ENCODE measurements around the gene SLC8A2. TPM values are rescaled to one million over a fixed set of nuclear protein-coding genes. Genes with fewer than 3 reads are reported as not detected.
"Not testable (repeated sequence)": the region's sequence is repeated elsewhere in the genome, so short reads cannot be mapped to it uniquely, and the experiment has no call there.

Gene SLC8A2
- total RNA-seq, 5 donors from 2014 or later (not counting 1 experiment from before 2014, with no cell fraction given): not detected

DNA sequence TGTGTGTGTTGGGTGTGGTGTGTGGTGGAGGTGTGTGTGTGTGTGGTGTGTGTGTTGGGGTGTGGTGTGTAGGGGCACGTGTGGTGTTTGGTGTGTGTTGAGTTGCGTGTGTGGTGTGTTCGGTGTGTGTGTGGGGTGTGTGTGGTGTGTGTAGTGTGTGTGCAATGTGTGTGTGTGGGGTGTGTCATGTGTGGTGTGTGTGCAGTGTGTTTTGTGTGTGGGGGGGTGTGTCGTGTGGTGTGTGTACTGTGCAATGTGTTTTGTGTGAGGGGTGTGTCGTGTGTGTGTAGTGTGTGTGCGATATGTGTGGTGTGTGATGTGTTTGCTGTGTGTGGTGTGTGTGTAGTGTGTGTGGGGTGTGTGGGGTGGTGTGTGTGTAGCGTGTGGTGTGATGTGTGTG, 18.3 kb upstream of the SLC8A2 start:
- POLR2A ChIA-PET: no interaction called here
- no peaks in the 10 kb centered on the region for H3K9me3 Mint-ChIP-seq
- Histone ChIP-seq H3K27ac (ENCODE audit: low read length) (no peak overlapping the region), H3K36me3 (ENCODE audit: control insufficient read depth in 2 of 2, extremely low read depth in 1 of 2, insufficient read depth in 1 of 2, low read length in 1 of 2) (peaks cover 12 to 43% of the 10 kb centered on the region in 2 donors), H3K4me1 (ENCODE audit: control insufficient read depth in 1 of 2, extremely low read depth in 1 of 2, insufficient read depth in 2 of 2, low read length in 2 of 2) (peaks cover 12 to 27% of the 10 kb centered on the region in 2 experiments), H3K9me3 (no peaks in the 10 kb centered on the region), H3K4me3 (ENCODE audit: control insufficient read depth in 1 of 2, extremely low read depth in 1 of 2, low read length in 1 of 2) (no peak overlapping the region), H3K27me3 (replicated peaks in 1 of 2; ENCODE audit: control insufficient read depth in 2 of 2, extremely low read depth in 1 of 2, insufficient read depth in 2 of 2, low read length in 1 of 2) (no peaks in the 10 kb centered on the region)
- CTCF ChIA-PET: no interaction called here
- DNase-seq (no peak), ATAC-seq (replicated peaks in 1 of 4) (no peak)
- peaks cover 10% of the 10 kb centered on the region for H3K36me3 Mint-ChIP-seq
- H3K27me3 Mint-ChIP-seq: no peaks in the 10 kb centered on the region
- WGBS (ENCODE audit: insufficient coverage): 96% methylated on average over 7 of the region's 7 CpGs
- H3K4me3 Mint-ChIP-seq: no peak overlapping the region
- H3K4me1 Mint-ChIP-seq: peaks cover 17 to 32% (median 23%) of the 10 kb centered on the region in 3 donors
- no peak overlapping the region for H3K27ac Mint-ChIP-seq

DNA sequence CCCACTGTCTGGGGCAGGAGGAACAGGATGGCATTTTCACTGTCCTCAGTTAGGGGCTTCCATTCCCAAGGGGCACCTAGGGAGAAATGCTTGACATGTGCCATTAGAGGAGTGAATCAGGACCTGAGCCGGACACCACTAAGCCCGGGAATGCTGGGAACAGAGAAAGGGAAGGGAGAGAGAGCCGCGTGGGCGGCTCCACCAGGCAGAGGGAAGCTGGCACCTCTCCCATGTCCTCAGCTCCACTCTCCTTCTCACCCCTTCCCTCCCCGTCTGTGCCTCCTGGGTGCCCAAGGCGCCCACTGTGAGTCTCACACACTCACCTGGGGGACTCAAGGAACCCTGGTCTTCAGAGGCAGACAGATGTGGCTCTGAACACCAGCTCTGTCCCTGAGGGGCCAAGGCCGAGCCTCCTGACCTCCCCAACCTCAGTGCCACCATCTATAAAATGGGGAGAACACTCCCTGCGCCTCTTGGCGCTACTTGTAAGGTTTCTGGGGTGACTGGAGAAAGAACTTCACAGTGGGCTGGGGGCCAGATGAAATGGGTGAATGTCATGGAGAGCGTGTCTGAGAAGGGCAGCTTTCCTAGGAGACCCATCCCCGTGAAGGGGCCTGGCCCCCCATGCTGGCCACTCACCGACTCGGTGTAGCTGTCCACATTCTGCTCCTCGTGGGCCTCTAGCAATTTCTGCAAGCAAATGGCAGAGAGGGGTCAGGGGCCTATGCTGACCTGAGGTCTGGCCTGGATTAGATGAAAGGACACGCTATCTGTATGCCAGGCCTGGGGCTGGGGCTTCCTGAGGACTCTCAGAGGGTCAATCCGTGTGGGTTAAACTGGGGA, 17.6 kb upstream of the SLC8A2 start:
- Mint-ChIP-seq H3K27me3 (no peaks in the 10 kb centered on the region), H3K4me1 (peaks cover 23 to 40% (median 28%) of the 10 kb centered on the region in 3 donors), H3K36me3 (peaks cover 10% of the 10 kb centered on the region), H3K27ac (no peak overlapping the region), H3K4me3 (no peak overlapping the region), H3K9me3 (no peaks in the 10 kb centered on the region)
- Histone ChIP-seq H3K27me3 (replicated peaks in 1 of 2; ENCODE audit: control insufficient read depth in 2 of 2, extremely low read depth in 1 of 2, insufficient read depth in 2 of 2, low read length in 1 of 2) (no peaks in the 10 kb centered on the region), H3K4me3 (ENCODE audit: control insufficient read depth in 1 of 2, extremely low read depth in 1 of 2, low read length in 1 of 2) (no peak overlapping the region), H3K27ac (ENCODE audit: low read length) (no peak overlapping the region), H3K36me3 (ENCODE audit: control insufficient read depth in 2 of 2, extremely low read depth in 1 of 2, insufficient read depth in 1 of 2, low read length in 1 of 2) (peaks cover 12 to 39% of the 10 kb centered on the region in 2 donors), H3K4me1 (ENCODE audit: control insufficient read depth in 1 of 2, extremely low read depth in 1 of 2, insufficient read depth in 2 of 2, low read length in 2 of 2) (peaks cover 17 to 34% of the 10 kb centered on the region in 2 experiments), H3K9me3 (no peaks in the 10 kb centered on the region)
- POLR2A ChIA-PET: no interaction called here
- no peak for ATAC-seq (replicated peaks in 1 of 4)
- CTCF ChIA-PET: no interaction called here
- no peak for DNase-seq
- WGBS (ENCODE audit: insufficient coverage): 99% methylated on average over 8 of the region's 17 CpGs

DNA sequence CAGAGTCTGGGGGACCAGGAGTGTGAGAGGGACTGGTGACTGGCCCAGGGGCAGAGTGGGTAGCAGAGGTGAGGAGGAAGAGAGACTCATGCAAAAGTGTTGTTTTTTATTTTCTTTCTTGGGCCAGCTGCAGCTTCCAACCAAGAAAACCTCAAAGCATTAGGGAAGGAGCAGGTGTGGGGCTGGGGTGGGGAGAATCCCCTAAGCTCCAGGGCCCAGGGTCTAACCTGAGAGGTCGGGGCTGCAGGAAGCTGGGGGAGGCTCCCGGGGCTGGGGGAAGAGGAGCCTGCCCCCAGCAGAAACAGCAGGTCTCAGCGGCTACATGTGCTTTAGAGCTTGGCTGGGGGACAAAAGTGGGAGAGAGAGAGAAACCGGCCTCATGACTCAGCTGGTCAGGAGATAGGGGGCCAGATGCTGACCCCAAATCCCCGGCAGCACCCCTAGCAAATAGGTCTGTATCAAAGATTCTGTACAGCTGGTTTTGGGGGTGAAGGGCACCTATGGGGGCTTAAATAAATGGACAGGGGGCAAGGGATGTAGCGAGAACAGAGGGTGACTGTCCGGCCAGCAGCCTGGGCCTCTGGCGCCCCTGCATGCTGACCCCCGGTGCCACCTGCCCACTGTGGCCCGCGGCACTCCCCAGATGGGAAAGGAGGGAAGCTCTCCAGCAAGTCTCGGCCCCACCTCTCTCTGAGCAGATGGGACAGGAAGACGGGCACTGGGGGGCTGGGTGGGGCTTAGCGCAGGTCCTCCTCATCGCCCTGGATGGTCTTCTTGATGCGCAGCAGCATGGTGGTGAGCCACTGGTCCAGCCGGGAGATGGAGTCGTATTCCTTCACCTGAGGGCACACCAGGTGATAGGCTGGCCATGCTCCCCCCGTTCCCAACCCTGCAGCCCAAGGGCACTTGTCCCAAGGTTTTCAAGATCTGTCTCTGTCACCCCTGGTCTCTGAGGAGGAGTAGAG, 16.1 kb upstream of the SLC8A2 start:
- Mint-ChIP-seq H3K4me3 (peak overlapping the region in 1 of 3 donors; percentile 17), H3K4me1 (peaks cover 32 to 45% (median 38%) of the 10 kb centered on the region in 3 donors), H3K9me3 (no peaks in the 10 kb centered on the region), H3K36me3 (peaks cover 6% of the 10 kb centered on the region), H3K27me3 (no peaks in the 10 kb centered on the region), H3K27ac (peak overlapping the region in 1 of 2 donors; percentile 79)
- POLR2A ChIA-PET: no interaction called here
- Histone ChIP-seq H3K4me1 (ENCODE audit: control insufficient read depth in 1 of 2, extremely low read depth in 1 of 2, insufficient read depth in 2 of 2, low read length in 2 of 2) (peaks cover 20 to 43% of the 10 kb centered on the region in 2 experiments), H3K36me3 (ENCODE audit: control insufficient read depth in 2 of 2, extremely low read depth in 1 of 2, insufficient read depth in 1 of 2, low read length in 1 of 2) (peaks cover 12 to 30% of the 10 kb centered on the region in 2 donors), H3K9me3 (no peaks in the 10 kb centered on the region), H3K27me3 (replicated peaks in 1 of 2; ENCODE audit: control insufficient read depth in 2 of 2, extremely low read depth in 1 of 2, insufficient read depth in 2 of 2, low read length in 1 of 2) (no peaks in the 10 kb centered on the region), H3K4me3 (ENCODE audit: control insufficient read depth in 1 of 2, extremely low read depth in 1 of 2, low read length in 1 of 2) (no peak overlapping the region), H3K27ac (ENCODE audit: low read length) (no peak overlapping the region)
- CTCF ChIA-PET: no interaction called here
- WGBS (ENCODE audit: insufficient coverage): 72% methylated on average over 18 of the region's 19 CpGs
- DNase-seq (no peak), ATAC-seq (replicated peaks in 1 of 4) (no peak)

DNA sequence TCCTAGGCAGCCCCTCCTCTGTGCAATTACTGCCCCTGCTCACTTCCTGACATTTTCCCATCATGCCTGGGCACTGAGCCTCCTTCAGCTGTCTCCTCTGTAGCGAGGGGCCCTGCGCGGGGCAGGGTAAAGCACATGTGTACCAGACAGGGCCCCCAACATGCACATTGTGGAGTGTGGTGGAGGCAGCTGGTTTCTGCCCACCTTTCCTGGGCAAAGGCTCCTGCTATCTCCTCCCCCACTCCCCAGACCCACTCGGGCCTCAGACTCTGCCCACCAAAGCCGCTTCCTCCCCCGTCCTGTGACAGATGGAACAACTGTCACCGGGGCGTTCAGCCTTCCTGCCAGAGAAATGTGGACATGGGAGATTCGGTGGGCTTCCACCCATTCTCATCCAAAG, 15.2 kb upstream of the SLC8A2 start:
- CTCF ChIA-PET: no interaction called here
- 56% methylated on average over 5 of the region's 9 CpGs for WGBS (ENCODE audit: insufficient coverage)

DNA sequence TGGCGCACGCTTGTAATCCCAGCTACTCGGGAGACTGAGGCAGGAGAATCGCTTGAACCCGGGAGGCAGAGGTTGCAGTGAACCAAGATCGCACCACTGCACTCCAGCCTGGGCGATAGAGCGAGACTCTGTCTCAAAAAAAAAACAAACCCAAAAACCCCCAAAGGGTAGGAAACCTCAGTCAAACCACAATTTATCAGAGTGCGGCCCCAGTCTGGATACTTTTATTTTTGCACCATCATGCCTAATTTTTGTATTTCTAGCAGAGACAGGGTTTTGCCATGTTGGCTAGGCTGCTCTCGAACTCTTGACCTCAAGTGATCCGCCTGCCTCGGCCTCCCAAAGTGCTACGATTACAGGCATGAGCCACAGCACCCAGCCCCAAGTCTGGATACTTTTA, 14.5 kb upstream of the SLC8A2 start:
- H3K27me3 ChIP-seq (replicated peaks in 1 of 2; ENCODE audit: control insufficient read depth in 2 of 2, extremely low read depth in 1 of 2, insufficient read depth in 2 of 2, low read length in 1 of 2); H3K9me3 Mint-ChIP-seq; POLR2A ChIA-PET; H3K27me3 Mint-ChIP-seq; H3K27ac ChIP-seq (ENCODE audit: low read length); H3K4me3 ChIP-seq (ENCODE audit: control insufficient read depth in 1 of 2, extremely low read depth in 1 of 2, low read length in 1 of 2); DNase-seq; CTCF ChIA-PET; ATAC-seq (replicated peaks in 1 of 4); H3K9me3 ChIP-seq; H3K36me3 Mint-ChIP-seq: not testable (repeated sequence)
- peaks cover 20 to 43% of the 10 kb centered on the region in 2 experiments for H3K4me1 ChIP-seq (ENCODE audit: control insufficient read depth in 1 of 2, extremely low read depth in 1 of 2, insufficient read depth in 2 of 2, low read length in 2 of 2)
- peaks cover 32 to 45% (median 38%) of the 10 kb centered on the region in 3 donors for H3K4me1 Mint-ChIP-seq
- 69% methylated on average over 5 of the region's 13 CpGs for WGBS (ENCODE audit: insufficient coverage)
- peaks cover 12 to 23% of the 10 kb centered on the region in 2 donors for H3K36me3 ChIP-seq (ENCODE audit: control insufficient read depth in 2 of 2, extremely low read depth in 1 of 2, insufficient read depth in 1 of 2, low read length in 1 of 2)
- H3K27ac Mint-ChIP-seq: peak overlapping the region; percentile 55 to 57
- peak overlapping the region in 1 of 3 donors; percentile 17 for H3K4me3 Mint-ChIP-seq

More for the DNA sequence above, 15.2 kb upstream of the SLC8A2 start:
- no peaks in the 10 kb centered on the region for H3K27me3 ChIP-seq (replicated peaks in 1 of 2; ENCODE audit: control insufficient read depth in 2 of 2, extremely low read depth in 1 of 2, insufficient read depth in 2 of 2, low read length in 1 of 2)
- Mint-ChIP-seq H3K27me3 (no peaks in the 10 kb centered on the region), H3K27ac (peak overlapping the region; percentile 55 to 79), H3K4me1 (peaks cover 32 to 45% (median 38%) of the 10 kb centered on the region in 3 donors), H3K36me3 (peaks cover 6% of the 10 kb centered on the region), H3K4me3 (peak overlapping the region in 1 of 3 donors; percentile 17), H3K9me3 (no peaks in the 10 kb centered on the region)
- no peak for ATAC-seq (replicated peaks in 1 of 4)
- H3K4me3 ChIP-seq (ENCODE audit: control insufficient read depth in 1 of 2, extremely low read depth in 1 of 2, low read length in 1 of 2): no peak overlapping the region
- H3K36me3 ChIP-seq (ENCODE audit: control insufficient read depth in 2 of 2, extremely low read depth in 1 of 2, insufficient read depth in 1 of 2, low read length in 1 of 2): peaks cover 12 to 25% of the 10 kb centered on the region in 2 donors
- H3K4me1 ChIP-seq (ENCODE audit: control insufficient read depth in 1 of 2, extremely low read depth in 1 of 2, insufficient read depth in 2 of 2, low read length in 2 of 2): peaks cover 20 to 43% of the 10 kb centered on the region in 2 experiments
- POLR2A ChIA-PET: no interaction called here
- H3K27ac ChIP-seq (ENCODE audit: low read length): no peak overlapping the region
- DNase-seq: no peak
- H3K9me3 ChIP-seq: no peaks in the 10 kb centered on the region

DNA sequence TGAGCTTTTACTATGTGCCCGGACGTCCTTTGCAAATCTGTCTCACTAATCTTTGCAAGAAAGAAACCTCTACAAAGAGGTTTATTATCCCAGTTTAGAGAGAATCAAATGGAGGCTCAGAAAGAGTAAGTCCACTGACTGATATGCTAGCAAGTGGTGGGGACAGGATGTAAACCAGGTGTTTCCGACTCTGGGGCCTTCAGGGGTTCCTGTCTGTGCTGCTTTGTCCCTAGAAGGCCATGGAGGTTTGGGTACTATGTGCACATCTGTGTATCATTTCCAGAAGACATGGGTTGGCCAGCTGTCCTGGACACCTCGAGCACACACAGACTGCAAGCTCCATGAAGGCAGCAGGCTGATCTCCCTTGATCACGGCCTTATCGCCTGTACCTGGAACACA, 13.5 kb upstream of the SLC8A2 start:
- H3K27ac ChIP-seq (ENCODE audit: low read length): no peak overlapping the region
- ChIA-PET CTCF (interaction anchor here in 1 of 2 donors (0.6 kb wide), 1 partner anchor 52 kb away, joined by 3 read pairs; no protein-coding TSS in a partner anchor), POLR2A (no interaction called here)
- Mint-ChIP-seq H3K27me3 (no peaks in the 10 kb centered on the region), H3K4me1 (peaks cover 32 to 45% (median 38%) of the 10 kb centered on the region in 3 donors), H3K27ac (peak overlapping the region; percentile 98 to 99), H3K4me3 (peak overlapping the region; percentile 95 to 97 (median 96)), H3K36me3 (peaks cover 6% of the 10 kb centered on the region), H3K9me3 (no peaks in the 10 kb centered on the region)
- no peaks in the 10 kb centered on the region for H3K27me3 ChIP-seq (replicated peaks in 1 of 2; ENCODE audit: control insufficient read depth in 2 of 2, extremely low read depth in 1 of 2, insufficient read depth in 2 of 2, low read length in 1 of 2)
- peaks cover 12 to 15% of the 10 kb centered on the region in 2 donors for H3K36me3 ChIP-seq (ENCODE audit: control insufficient read depth in 2 of 2, extremely low read depth in 1 of 2, insufficient read depth in 1 of 2, low read length in 1 of 2)
- ATAC-seq (replicated peaks in 1 of 4) (no peak), DNase-seq (no peak)
- H3K9me3 ChIP-seq: no peaks in the 10 kb centered on the region
- peaks cover 20 to 43% of the 10 kb centered on the region in 2 experiments for H3K4me1 ChIP-seq (ENCODE audit: control insufficient read depth in 1 of 2, extremely low read depth in 1 of 2, insufficient read depth in 2 of 2, low read length in 2 of 2)
- WGBS (ENCODE audit: insufficient coverage): 69% methylated on average over 4 of the region's 6 CpGs
- H3K4me3 ChIP-seq (ENCODE audit: control insufficient read depth in 1 of 2, extremely low read depth in 1 of 2, low read length in 1 of 2): peak overlapping the region in 1 of 2 donors; percentile 41
